ENCODE data around the gene LATS2. TPM values are rescaled to one million over a fixed set of nuclear protein-coding genes. Genes with fewer than 3 reads are reported as not detected.

Gene LATS2
- total RNA-seq, 2 experiments from 2014 or later, result 2.3 to 2.4 TPM

- Mint-ChIP-seq H3K27ac (no peak overlapping the region), H3K36me3 (no peaks in the 10 kb centered on the region), H3K4me3 (no peak overlapping the region), H3K9me3 (peaks cover 2% of the 10 kb centered on the region), H3K27me3 (no peaks in the 10 kb centered on the region), H3K4me1 (peaks cover 5% of the 10 kb centered on the region)
- POLR2A ChIA-PET, result no interaction called here
- DNase-seq (no peak), ATAC-seq (ENCODE audit: low read depth) (no peak)
Observed at GRCh38 chr13:21033212-21033840, 28.1 kb downstream of the LATS2 start.

DNA sequence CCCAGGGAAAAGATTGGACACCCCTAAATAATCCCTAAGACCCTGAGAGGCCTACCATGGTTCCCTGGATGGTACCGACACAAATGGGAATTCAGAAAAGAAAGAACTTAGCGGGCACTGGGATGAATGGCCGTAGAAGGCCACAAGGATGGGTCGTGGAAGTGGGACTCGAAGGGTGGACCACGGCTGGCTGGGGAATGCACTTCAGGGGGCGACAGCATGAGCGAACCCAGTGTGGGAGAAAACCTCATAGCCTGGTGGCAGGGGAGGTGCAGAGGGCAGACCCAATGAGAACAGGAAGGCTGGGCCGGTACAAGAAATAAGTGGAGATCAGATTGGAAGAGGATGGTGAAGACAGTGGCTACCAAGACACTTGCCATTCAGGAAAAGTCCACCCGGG, 28.7 kb downstream of the LATS2 start:
- H3K4me3 Mint-ChIP-seq, result no peak overlapping the region
- no peak overlapping the region for H3K27ac Mint-ChIP-seq
- DNase-seq, result no peak
- ATAC-seq (ENCODE audit: low read depth), result no peak
- H3K4me1 Mint-ChIP-seq, result peaks cover 5% of the 10 kb centered on the region
- no peaks in the 10 kb centered on the region for H3K27me3 Mint-ChIP-seq
- H3K36me3 Mint-ChIP-seq, result no peaks in the 10 kb centered on the region
- peaks cover 2% of the 10 kb centered on the region for H3K9me3 Mint-ChIP-seq
- POLR2A ChIA-PET, result no interaction called here

- H3K9me3 Mint-ChIP-seq, result peaks cover 2% of the 10 kb centered on the region
- H3K27me3 Mint-ChIP-seq, result no peaks in the 10 kb centered on the region
- no peak overlapping the region for H3K27ac Mint-ChIP-seq
- H3K36me3 Mint-ChIP-seq, result no peaks in the 10 kb centered on the region
- no peak overlapping the region for H3K4me3 Mint-ChIP-seq
- DNase-seq (no peak), ATAC-seq (ENCODE audit: low read depth) (no peak)
- H3K4me1 Mint-ChIP-seq, result peaks cover 5% of the 10 kb centered on the region
- POLR2A ChIA-PET, result no interaction called here
Observed at GRCh38 chr13:21031594-21032275, 29.7 kb downstream of the LATS2 start.

GRCh38 chr13:21025539-21025938, 35.8 kb downstream of the LATS2 start:
- H3K27ac Mint-ChIP-seq, result no peak overlapping the region
- H3K4me1 Mint-ChIP-seq, result no peaks in the 10 kb centered on the region
- peaks cover 2% of the 10 kb centered on the region for H3K9me3 Mint-ChIP-seq
- POLR2A ChIA-PET, result interaction anchor here (0.5 kb wide), 1 partner anchor 1025 kb away, joined by 4 read pairs; no protein-coding TSS in a partner anchor
- no peak for ATAC-seq (ENCODE audit: low read depth)
- H3K27me3 Mint-ChIP-seq, result peaks cover 2% of the 10 kb centered on the region
- no peak for DNase-seq
- H3K36me3 Mint-ChIP-seq, result no peaks in the 10 kb centered on the region
- H3K4me3 Mint-ChIP-seq, result no peak overlapping the region

DNA sequence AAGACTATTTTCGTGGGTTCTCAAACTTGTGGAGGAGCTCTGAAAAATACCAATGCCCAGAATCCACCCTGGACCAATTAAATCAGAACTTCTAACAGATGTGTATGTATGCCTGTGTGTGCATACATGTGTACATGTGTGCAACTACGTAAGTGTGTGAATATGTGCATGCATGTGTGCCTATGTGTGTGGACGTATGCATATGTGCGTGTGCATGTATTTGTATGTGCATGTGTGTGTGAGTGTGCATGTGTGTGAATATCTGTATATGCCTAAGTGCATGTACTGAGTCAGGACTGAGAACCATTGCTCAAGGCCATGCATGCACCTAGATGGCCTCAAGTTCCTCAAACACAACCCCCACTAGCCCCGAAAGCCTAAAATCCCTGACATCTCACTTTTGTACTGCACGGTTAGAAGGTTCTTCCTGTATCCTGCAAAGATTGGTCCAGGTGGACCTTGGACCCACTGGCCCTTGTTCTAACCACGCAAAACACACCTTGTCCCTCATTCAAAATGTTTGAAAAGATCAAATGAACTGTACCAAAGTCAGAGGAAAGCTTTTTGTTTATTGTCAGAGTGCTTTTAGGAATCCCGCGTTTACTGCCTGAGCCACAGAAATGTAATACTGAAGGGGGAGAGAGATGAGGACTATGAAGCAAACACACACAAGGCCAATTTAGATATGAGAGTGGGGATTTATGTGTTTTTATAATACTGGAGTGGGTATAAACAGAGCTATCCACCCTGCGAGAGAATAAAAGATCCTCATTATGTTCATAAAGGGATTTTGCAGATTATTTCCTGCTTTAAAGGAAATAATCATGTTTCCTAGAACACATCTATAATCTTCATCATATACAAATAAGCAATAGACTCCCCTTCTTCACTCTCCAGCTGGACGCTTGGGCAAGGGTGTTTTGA, 39.1 kb downstream of the LATS2 start:
- peaks cover 10% of the 10 kb centered on the region for H3K4me1 Mint-ChIP-seq
- H3K36me3 Mint-ChIP-seq, result no peaks in the 10 kb centered on the region
- no peak for ATAC-seq (ENCODE audit: low read depth)
- peaks cover 2% of the 10 kb centered on the region for H3K27me3 Mint-ChIP-seq
- no peak overlapping the region for H3K27ac Mint-ChIP-seq
- H3K9me3 Mint-ChIP-seq, result no peaks in the 10 kb centered on the region
- POLR2A ChIA-PET, result no interaction called here
- DNase-seq, result no peak
- H3K4me3 Mint-ChIP-seq, result no peak overlapping the region

- POLR2A ChIA-PET, result no interaction called here
- no peak overlapping the region for H3K27ac Mint-ChIP-seq
- H3K36me3 Mint-ChIP-seq, result peaks cover 2% of the 10 kb centered on the region
- H3K9me3 Mint-ChIP-seq, result no peaks in the 10 kb centered on the region
- H3K27me3 Mint-ChIP-seq, result no peaks in the 10 kb centered on the region
- H3K4me1 Mint-ChIP-seq, result peaks cover 19% of the 10 kb centered on the region
- ATAC-seq (ENCODE audit: low read depth) (no peak), DNase-seq (no peak)
- no peak overlapping the region for H3K4me3 Mint-ChIP-seq
Observed at GRCh38 chr13:21020581-21020980, 40.8 kb downstream of the LATS2 start.

GRCh38 chr13:21020176-21020575, 41.2 kb downstream of the LATS2 start:
- H3K9me3 Mint-ChIP-seq, result no peaks in the 10 kb centered on the region
- H3K27me3 Mint-ChIP-seq, result no peaks in the 10 kb centered on the region
- DNase-seq (no peak), ATAC-seq (ENCODE audit: low read depth) (no peak)
- H3K27ac Mint-ChIP-seq, result no peak overlapping the region
- no peak overlapping the region for H3K4me3 Mint-ChIP-seq
- peaks cover 2% of the 10 kb centered on the region for H3K36me3 Mint-ChIP-seq
- H3K4me1 Mint-ChIP-seq, result peaks cover 19% of the 10 kb centered on the region
- POLR2A ChIA-PET, result interaction anchor here (0.9 kb wide), 1 partner anchor 9 kb away, joined by 5 read pairs; no protein-coding TSS in a partner anchor

DNA sequence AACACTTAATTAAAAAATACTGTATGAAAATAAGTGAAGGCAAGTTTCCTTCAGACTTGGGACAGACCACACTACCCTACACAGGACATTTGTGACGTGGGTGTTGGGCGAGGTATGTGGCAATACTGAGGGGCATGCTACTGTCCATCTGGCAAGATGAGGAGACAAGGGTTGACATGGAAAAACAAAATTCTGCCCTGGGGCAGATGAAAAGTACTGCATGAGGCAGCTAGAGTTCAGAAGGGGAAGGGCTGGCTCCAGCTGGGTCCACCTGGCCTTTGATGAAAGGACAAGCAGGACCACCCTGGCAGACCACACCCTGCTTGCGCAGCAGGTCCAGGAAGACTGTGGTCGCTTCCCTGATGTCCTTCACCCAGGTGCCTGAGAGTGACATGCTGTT, 43.2 kb downstream of the LATS2 start:
- ATAC-seq (ENCODE audit: low read depth), result no peak
- Mint-ChIP-seq H3K27ac (no peak overlapping the region), H3K36me3 (peaks cover 2% of the 10 kb centered on the region), H3K27me3 (no peaks in the 10 kb centered on the region), H3K9me3 (no peaks in the 10 kb centered on the region), H3K4me1 (peaks cover 19% of the 10 kb centered on the region), H3K4me3 (no peak overlapping the region)
- DNase-seq, result no peak
- POLR2A ChIA-PET, result interaction anchor here (1.8 kb wide), 1 partner anchor 158 kb away, joined by 5 read pairs; the partner anchor contains the start of genes MRPL57 and SKA3

- H3K9me3 Mint-ChIP-seq, result no peaks in the 10 kb centered on the region
- peak overlapping the region; percentile 85 for H3K27ac Mint-ChIP-seq
- no peaks in the 10 kb centered on the region for H3K27me3 Mint-ChIP-seq
- H3K4me1 Mint-ChIP-seq, result peaks cover 19% of the 10 kb centered on the region
- ATAC-seq (ENCODE audit: low read depth) (no peak), DNase-seq (no peak)
- POLR2A ChIA-PET, result interaction anchor here (1.8 kb wide), 1 partner anchor 160 kb away, joined by 5 read pairs; the partner anchor contains the start of genes MRPL57 and SKA3
- H3K4me3 Mint-ChIP-seq, result no peak overlapping the region
- H3K36me3 Mint-ChIP-seq, result peaks cover 2% of the 10 kb centered on the region
Observed at GRCh38 chr13:21016487-21016886, 44.9 kb downstream of the LATS2 start.

GRCh38 chr13:21015284-21015683, 46.1 kb downstream of the LATS2 start:
- POLR2A ChIA-PET, result no interaction called here
- Mint-ChIP-seq H3K36me3 (peaks cover 3% of the 10 kb centered on the region), H3K27me3 (no peaks in the 10 kb centered on the region), H3K4me3 (no peak overlapping the region), H3K27ac (no peak overlapping the region), H3K9me3 (peaks cover 5% of the 10 kb centered on the region), H3K4me1 (peaks cover 27% of the 10 kb centered on the region)
- ATAC-seq (ENCODE audit: low read depth) (no peak), DNase-seq (no peak)

DNA sequence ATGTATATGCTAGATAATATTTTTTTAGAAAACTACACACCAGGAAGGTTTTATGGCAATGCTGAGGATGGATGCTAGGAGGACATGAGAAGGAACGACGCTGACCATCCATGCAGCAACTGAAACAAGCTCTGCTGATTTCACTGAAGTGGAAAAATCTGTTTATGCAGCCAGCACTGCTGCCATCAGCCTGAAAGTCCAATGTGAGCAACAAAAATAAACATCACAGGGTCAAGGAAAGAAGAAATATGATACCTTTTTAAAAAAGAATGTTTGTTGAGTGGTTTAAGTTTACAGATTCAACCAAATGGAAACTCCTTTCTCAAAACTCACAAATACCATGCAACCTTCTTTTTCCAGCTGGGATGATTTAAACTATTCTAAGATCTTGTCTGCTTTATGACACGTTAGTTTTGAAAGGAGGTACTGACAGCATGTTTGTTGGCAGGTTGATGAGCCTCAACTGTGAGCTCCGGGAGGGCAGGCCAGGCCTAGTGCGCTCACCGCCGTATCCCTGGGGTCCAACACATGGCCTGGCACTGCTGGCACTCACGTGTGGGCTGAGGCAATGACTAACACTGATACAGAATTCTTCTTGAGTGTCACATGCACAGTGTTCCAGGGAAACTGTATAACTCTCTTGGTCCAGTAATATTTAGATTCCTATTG, 46.8 kb downstream of the LATS2 start:
- H3K27ac Mint-ChIP-seq, result no peak overlapping the region
- peaks cover 4% of the 10 kb centered on the region for H3K36me3 Mint-ChIP-seq
- H3K4me3 Mint-ChIP-seq, result no peak overlapping the region
- peaks cover 27% of the 10 kb centered on the region for H3K4me1 Mint-ChIP-seq
- ATAC-seq (ENCODE audit: low read depth) (no peak), DNase-seq (no peak)
- POLR2A ChIA-PET, result no interaction called here
- peaks cover 6% of the 10 kb centered on the region for H3K9me3 Mint-ChIP-seq
- H3K27me3 Mint-ChIP-seq, result no peaks in the 10 kb centered on the region

DNA sequence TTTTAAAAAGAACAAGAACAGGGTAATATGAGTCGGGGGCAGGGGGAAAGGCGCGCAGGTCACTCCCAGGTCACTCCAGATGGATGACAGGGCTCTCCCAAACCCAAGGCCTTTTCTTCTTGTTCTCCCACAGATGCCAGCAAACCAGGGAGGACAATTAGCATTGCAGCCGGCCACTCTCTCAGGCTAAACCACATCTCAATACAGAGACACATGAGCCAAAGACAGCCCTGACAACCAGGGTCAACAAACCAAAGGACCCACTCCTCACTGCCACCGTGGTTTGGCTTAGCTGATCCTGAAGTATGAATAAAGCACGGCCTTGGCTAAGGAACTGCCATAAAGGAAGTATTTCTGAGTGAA, 47.3 kb downstream of the LATS2 start:
- H3K27me3 Mint-ChIP-seq, result no peaks in the 10 kb centered on the region
- peaks cover 4% of the 10 kb centered on the region for H3K36me3 Mint-ChIP-seq
- H3K4me1 Mint-ChIP-seq, result peaks cover 27% of the 10 kb centered on the region
- ATAC-seq (ENCODE audit: low read depth) (no peak), DNase-seq (no peak)
- peaks cover 6% of the 10 kb centered on the region for H3K9me3 Mint-ChIP-seq
- no peak overlapping the region for H3K27ac Mint-ChIP-seq
- H3K4me3 Mint-ChIP-seq, result no peak overlapping the region
- POLR2A ChIA-PET, result no interaction called here

DNA sequence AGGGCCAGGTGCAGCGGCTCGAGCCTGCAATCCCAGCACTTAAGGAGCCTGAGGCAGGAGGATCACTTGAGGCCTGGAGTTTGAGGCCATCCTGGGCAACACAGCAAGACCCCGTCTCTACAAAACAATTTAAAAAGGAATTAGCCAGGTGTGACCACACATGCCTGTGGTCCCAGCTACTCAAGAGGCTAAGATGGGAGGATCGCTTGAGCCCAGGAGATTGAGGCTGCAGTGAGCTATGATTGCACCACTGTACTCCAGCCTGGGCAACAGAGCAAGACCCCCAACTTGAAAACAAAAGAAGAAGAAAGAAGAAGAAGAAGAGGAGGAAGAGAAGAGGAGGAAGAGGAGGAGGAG, 47.7 kb downstream of the LATS2 start:
- Mint-ChIP-seq H3K9me3 (peaks cover 6% of the 10 kb centered on the region), H3K4me1 (peaks cover 27% of the 10 kb centered on the region), H3K27me3 (no peaks in the 10 kb centered on the region), H3K36me3 (peaks cover 4% of the 10 kb centered on the region), H3K4me3 (no peak overlapping the region), H3K27ac (no peak overlapping the region)
- ATAC-seq (ENCODE audit: low read depth) (no peak), DNase-seq (no peak)
- POLR2A ChIA-PET, result no interaction called here

Measured in activated naive CD8-positive, alpha-beta T cell treated with anti-CD3 and anti-CD28 coated beads, Interleukin-2, amount 10 ng/mL, durations not matched to agents 7 days and 5 days (primary cell).